ENCODE results near the gene BCAP29.
"Not testable (repeated sequence)": the region's sequence is repeated elsewhere in the genome, so short reads cannot be mapped to it uniquely, and the experiment has no call there.

BCAP29 gene

GRCh38 chr7:107628461-107629064 lies 48.5 kb downstream of the BCAP29 start:
- DNase-seq: no peak

DNA sequence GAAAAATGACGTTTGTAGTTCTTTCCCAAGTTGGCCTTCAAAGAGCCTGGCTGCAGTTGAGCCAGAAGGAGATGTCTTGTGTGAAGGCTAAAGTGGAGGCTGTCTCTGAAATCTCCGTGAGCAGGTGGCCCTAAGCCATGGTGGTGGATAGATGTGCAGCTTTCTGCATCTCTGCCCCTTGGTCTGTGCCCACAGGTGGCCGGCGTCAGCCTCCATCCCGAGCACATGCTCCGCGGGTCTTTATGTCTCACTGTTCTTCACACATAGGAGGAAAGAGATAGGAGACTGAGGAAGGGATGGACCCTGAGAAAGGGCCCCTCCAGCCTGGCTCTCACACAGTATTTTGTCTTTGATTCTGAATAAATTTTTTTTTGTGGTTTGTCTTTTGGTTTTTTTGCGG lies 50.3 kb downstream of the BCAP29 start:
- DNase-seq: no peak

DNA sequence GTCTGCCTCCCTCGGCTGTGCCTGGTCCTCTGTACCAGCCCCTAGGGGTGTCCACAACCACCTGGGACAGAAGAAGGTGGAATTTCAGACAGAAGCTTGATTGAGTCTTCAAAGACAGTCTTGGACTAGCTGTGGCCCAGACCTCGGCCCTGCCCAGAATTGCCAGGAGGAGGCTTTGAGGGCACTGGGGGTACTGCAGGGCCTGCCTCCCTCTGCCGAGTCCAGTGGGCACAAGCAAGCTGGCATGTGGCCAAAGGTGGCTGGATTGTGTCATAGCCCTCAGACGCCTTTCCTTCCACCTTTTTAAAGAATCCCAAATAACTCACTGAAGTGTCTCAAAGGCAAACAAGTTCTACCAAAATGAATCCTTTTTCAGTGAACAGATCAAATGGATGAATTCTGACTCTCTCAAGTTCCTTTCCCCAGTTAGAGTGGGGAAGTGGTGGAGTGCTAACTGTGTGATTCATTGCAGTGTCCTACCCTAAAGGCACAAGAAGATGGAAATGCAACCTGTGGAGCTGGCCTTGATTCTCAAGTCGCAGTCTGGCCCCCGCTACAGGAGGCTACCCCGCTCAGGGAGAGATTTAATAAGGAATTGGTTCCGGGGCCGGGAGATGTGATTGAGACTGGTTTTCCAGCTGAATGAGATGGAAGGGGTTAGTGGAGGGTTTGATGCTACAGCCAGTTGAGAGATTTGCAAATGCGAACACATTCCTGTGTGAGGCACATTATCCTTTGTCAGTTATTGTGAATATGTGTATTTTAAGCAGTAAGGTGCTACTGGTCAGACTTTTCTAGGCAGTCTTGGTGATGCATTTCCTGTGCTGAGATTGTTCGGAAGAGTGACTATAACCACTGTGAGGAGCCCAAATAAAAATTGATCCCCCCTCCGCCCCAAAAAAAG lies 51.8 kb downstream of the BCAP29 start:
- DNase-seq: no peak

- no peak for DNase-seq
Measured at GRCh38 chr7:107632492-107632865, 52.4 kb downstream of the BCAP29 start.

DNA sequence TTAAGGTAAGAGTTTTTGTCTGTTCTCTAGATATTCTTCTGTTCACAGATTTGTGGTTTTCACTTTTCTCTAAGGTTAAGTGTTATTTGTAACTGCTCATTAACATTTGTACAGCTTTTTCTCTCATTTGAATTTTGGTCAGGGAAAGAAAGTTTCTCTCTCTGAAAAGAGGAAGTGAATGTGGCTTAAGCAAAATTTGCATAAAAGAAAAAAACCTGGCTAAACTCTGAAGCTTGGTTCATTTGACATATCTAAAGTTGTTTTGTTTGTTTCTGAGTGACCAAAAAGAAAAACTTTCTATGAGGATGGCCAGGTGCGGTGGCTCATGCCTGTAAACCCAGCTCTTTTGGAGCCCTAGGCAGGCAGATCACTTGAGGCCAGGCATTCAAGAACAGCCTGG lies 58.5 kb downstream of the BCAP29 start:
- no peak for DNase-seq

- not testable (repeated sequence) for DNase-seq
Measured at GRCh38 chr7:107639070-107639469, 59.0 kb downstream of the BCAP29 start.

DNA sequence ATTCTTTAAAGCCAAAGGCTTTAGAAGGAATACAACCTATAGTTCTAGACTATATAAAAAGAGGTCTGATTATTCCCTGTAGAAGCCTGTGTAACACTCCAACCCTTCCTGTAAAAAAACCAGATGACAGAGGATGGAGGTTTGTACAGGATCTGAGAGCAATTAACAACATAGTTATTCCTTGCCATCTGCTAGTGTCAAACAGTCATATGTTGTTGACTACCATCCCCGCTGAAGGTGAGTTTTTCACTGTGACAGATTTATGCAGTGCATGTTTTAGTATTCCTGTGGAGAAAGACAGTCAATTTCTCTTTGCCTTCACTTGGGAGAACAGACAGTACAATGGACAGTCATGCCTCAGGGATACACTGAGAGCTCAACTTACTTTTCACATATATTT lies 61.6 kb downstream of the BCAP29 start:
- no peak for DNase-seq

GRCh38 chr7:107642501-107642900 lies 62.5 kb downstream of the BCAP29 start:
- DNase-seq: no peak

GRCh38 chr7:107643407-107643806 lies 63.4 kb downstream of the BCAP29 start:
- DNase-seq: no peak

DNA sequence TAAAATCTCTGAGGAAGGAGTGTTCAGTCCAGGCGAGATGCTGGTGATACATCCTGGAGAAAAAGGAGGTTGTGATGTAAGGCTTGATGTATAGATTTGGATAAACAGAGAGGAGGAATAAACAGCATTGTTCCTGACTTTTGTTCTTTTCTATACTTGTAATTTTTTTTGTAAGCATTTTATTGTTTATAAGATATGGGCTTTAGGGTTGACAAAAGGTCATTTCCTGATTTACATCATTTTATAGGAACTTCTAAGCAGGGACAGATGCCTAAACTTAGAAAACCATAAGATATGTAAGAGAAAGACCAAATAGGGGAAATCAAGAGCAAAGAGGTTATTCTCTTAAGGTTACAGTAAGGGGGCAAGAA lies 63.9 kb downstream of the BCAP29 start:
- no peak for DNase-seq

DNA sequence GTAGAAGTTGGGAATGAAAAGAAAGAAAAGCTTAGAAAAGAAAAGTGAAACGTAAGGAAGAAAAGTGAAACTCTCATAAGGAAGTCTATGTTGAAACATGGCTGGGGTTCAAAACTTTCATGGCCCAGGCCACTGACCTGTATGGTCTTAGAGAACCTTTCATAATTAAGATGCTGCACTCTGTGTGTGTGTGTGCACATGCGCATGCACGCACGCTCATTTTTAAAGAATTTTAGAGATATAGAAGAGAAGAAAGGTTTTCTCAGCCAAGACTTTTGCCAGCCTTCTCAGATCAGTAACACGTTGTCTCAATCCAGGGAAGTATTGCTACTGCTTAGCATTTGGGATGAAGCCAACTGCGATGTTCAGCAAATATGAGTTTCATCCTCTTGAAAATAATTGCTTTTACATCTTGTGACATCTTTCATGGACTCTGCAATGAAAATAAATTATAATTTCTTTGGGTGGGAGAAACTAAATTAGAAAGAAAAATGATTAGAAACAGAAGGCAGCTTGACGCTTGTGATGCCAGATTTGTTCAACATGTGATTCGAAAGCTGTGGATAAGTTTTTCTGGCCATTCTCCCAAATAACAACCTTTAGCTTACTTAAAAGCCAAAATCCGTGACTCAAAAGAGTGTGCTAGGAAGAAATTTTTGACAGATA lies 64.4 kb downstream of the BCAP29 start:
- DNase-seq: no peak

- no peak for DNase-seq
Measured at GRCh38 chr7:107652642-107653041, 72.6 kb downstream of the BCAP29 start.

DNA sequence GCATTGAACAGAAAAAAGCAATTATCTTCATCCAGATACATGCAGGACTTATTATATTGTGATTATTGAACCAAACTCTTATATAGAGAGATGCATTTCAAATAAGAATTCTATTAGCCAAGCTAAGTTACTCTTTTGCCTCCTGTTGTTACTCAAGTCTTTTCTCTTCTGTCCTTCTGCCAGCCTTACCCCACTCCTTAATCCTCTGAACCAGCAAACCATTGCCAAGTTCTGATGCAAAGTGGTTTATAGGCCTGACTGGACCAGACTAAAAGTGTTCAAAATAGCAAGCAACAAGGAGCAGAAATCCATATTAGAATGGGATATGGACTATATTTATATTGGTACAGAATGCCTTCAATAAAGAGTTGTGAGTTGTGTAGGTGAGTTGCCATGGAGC lies 78.4 kb downstream of the BCAP29 start:
- DNase-seq: no peak

GRCh38 chr7:107659666-107660065 lies 79.6 kb downstream of the BCAP29 start:
- no peak for DNase-seq

DNA sequence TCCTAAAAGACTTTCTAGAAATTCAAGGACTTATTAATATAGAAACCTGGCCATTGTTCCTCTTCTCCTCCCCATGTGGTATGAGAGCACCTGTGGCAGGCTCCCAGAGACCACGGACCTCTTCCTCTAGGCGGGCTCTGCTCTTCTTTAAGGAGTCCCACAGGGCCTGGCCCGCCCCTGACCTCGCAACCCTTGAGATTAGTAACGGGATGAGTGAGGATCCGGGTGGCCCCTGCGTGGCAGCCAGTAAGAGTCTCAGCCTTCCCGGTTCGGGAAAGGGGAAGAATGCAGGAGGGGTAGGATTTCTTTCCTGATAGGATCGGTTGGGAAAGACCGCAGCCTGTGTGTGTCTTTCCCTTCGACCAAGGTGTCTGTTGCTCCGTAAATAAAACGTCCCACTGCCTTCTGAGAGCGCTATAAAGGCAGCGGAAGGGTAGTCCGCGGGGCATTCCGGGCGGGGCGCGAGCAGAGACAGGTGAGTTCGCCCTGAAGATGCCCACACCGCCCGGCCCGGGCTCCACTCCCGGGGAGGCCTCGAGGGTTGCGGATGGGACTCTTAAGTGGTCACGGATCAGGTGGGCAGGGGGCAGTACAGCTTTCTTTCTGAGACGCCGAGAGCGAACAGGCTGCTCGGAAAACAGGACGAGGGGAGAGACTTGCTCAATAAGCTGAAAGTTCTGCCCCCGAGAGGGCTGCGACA lies 80.5 kb downstream of the BCAP29 start, which contains the start of gene SLC26A4:
Gene SLC26A4 (plus strand): TSS at position 448 of the 700 bp plus-strand sequence. CDS start 814 bp downstream, outside the sequence.
- peak; percentile 2 for DNase-seq

DNA sequence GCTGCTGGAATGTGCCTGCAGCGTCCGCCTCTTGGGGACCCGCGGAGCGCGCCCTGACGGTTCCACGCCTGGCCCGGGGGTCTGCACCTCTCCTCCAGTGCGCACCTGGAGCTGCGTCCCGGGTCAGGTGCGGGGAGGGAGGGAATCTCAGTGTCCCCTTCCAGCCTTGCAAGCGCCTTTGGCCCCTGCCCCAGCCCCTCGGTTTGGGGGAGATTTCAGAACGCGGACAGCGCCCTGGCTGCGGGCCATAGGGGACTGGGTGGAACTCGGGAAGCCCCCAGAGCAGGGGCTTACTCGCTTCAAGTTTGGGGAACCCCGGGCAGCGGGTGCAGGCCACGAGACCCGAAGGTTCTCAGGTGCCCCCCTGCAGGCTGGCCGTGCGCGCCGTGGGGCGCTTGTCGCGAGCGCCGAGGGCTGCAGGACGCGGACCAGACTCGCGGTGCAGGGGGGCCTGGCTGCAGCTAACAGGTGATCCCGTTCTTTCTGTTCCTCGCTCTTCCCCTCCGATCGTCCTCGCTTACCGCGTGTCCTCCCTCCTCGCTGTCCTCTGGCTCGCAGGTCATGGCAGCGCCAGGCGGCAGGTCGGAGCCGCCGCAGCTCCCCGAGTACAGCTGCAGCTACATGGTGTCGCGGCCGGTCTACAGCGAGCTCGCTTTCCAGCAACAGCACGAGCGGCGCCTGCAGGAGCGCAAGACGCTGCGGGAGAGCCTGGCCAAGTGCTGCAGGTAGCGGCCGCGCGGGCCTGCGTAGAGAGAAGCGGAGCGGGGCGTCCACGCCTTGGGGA lies 81.2 kb downstream of the BCAP29 start:
- peak; percentile 15 for DNase-seq

GRCh38 chr7:107661865-107662379 lies 81.9 kb downstream of the BCAP29 start:
- no peak for DNase-seq

DNA sequence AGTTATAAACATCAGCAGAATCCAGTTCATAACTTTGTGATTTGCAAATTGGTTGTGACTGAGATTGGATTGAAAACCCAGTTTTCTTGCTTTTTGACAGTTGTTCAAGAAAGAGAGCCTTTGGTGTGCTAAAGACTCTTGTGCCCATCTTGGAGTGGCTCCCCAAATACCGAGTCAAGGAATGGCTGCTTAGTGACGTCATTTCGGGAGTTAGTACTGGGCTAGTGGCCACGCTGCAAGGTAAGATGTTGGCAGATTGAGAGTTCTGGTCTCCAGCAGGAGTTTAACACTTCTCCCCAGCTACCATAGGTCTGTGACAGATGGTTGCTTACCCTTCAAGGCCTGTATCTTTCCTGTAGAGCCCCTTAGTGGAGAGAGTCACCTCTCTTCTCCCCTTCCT lies 83.2 kb downstream of the BCAP29 start:
- no peak for DNase-seq

DNA sequence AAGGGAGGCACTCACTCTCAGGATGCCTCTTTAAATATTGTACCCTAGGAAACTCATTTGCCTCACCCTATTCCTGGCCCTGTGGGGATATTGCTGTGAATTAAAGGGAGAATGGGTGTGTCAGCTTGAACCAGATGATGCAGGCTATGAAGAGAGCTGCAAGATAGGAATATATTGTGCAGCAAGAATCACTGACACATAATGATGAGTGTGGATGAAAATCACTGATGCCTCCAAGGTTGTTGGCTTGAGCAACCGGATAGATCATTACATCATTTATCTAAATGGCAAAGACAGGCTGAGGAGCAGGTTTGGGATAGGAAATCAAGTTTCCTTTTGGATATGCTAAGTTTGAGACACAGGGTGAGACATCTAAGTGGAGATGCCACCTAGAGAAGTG lies 86.7 kb downstream of the BCAP29 start:
- no peak for DNase-seq

DNA sequence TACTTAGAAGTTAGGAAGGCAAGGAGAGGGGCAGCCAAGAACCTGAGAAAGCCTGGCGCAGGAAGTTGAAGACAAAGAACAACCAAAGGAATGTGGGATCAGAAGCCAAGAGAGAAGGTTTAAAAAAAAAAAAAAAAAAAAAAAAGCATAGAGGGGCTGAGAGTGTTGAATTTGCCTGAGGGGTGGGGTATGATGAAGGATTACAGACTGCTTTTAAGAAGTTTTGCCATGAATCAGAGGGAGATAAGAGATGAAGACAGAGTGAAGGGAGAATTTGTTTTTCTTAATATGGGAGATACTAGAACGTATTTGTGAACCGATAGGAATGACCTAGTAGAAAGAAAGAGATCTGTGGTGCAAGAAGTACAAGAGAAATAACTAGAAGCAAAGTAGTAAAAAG lies 87.3 kb downstream of the BCAP29 start:
- DNase-seq: no peak

- no peak for DNase-seq
Measured at GRCh38 chr7:107668296-107668695, 88.2 kb downstream of the BCAP29 start.

All from CD4-positive, alpha-beta T cell treated with Interleukin-6 for 4 hours (primary cell).